Activated CD8-positive, alpha-beta T cell treated with anti-CD3 and anti-CD28 coated beads for 36 hours (primary cell): ENCODE measurements around the gene ACAD9. TPM values are rescaled to one million over a fixed set of nuclear protein-coding genes. Genes with fewer than 3 reads are reported as not detected.

Experiments used
- ATAC-seq: fragments of 200-7000 bp; cut with Tn5 transposase; one replicate; pipeline ENCODE4 v1.10.0; 2021; ENCODE audit warnings: mild to moderate bottlenecking, moderate library complexity
- CTCF ChIA-PET: fragments of 350-600 bp; sonication (Branson Sonifier 250); formaldehyde crosslinking; loops from one replicate; lab custom pipeline; 2021; ENCODE audit warnings: antibody characterized with exemption; lab: Charles Lee
- POLR2A ChIA-PET: fragments of 350-600 bp; sonication (Branson Sonifier 250); formaldehyde crosslinking; loops from one replicate; lab custom pipeline; 2021; ENCODE audit warnings: antibody characterized with exemption; lab: Charles Lee
- DNase-seq: peaks from one replicate; pipeline ENCODE4 v3.0.0-alpha.2; 2020
- H3K27ac Mint-ChIP-seq: one replicate; pipeline ENCODE4 v1.8.0; 2021; ENCODE audit warnings: mild to moderate bottlenecking, mixed read lengths
- H3K27me3 Mint-ChIP-seq: one replicate; pipeline ENCODE4 v1.8.0; 2021; ENCODE audit warnings: mixed read lengths
- H3K36me3 Mint-ChIP-seq: one replicate; pipeline ENCODE4 v1.8.0; 2021; ENCODE audit warnings: low read depth, mixed read lengths
- H3K4me1 Mint-ChIP-seq: one replicate; pipeline ENCODE4 v1.8.0; 2021; ENCODE audit warnings: low read depth, mixed read lengths
- H3K4me3 Mint-ChIP-seq: one replicate; pipeline ENCODE4 v1.8.0; 2021; ENCODE audit warnings: mild to moderate bottlenecking, moderate library complexity, mixed read lengths
- H3K9me3 Mint-ChIP-seq: one replicate; pipeline ENCODE4 v1.8.0; 2021; ENCODE audit warnings: mixed read lengths
- intact Hi-C: fragments of 100-400 bp; cut with micrococcal nuclease; formaldehyde crosslinking; loops from one replicate; pipeline ENCODE4 v1.10.0; 2022
- total RNA-seq, 2 experiments: library from RNA; stranded (reverse); gene quantifications; one replicate each; pipeline ENCODE4 v1.2.3, GENCODE V29; 2021
- TF ChIP-seq, protein P1 (sequence below): fragments of 200-600 bp; IDR thresholded peaks from one replicate; pipeline ENCODE4 v1.8.0; 2022; ENCODE audit warnings: antibody characterized with exemption, mild to moderate bottlenecking

Gene ACAD9
- total RNA-seq, 2 experiments from 2014 or later = 50.1 to 50.5 TPM

DNA sequence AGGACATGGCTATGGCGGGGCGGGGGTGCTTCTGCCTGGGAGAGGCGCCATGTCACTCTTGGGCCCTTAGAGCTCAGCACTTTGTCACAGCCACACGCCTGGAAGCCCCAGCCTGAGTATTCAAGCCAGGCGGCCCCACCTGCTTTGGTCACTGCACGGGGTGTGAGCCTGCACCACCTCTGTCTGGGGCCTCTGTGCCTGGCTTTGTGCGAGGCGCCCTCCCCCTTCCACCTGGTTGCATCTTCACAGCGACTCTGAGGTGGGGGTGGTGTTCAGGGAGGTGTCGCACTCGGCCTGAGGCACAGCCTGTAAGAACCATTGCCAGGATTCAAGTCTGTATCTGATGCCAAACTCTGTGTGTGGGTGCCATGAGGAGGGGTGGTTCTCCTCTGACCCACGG lies 24.1 kb downstream of the ACAD9 start:
- TF ChIP-seq, protein P1, sequence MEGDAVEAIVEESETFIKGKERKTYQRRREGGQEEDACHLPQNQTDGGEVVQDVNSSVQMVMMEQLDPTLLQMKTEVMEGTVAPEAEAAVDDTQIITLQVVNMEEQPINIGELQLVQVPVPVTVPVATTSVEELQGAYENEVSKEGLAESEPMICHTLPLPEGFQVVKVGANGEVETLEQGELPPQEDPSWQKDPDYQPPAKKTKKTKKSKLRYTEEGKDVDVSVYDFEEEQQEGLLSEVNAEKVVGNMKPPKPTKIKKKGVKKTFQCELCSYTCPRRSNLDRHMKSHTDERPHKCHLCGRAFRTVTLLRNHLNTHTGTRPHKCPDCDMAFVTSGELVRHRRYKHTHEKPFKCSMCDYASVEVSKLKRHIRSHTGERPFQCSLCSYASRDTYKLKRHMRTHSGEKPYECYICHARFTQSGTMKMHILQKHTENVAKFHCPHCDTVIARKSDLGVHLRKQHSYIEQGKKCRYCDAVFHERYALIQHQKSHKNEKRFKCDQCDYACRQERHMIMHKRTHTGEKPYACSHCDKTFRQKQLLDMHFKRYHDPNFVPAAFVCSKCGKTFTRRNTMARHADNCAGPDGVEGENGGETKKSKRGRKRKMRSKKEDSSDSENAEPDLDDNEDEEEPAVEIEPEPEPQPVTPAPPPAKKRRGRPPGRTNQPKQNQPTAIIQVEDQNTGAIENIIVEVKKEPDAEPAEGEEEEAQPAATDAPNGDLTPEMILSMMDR = no peak
- H3K4me3 Mint-ChIP-seq = no peak overlapping the region
- intact Hi-C loops = no loop called here
- DNase-seq (no peak), ATAC-seq (no peak)
- H3K9me3 Mint-ChIP-seq = no peaks in the 10 kb centered on the region
- ChIA-PET CTCF (no interaction called here), POLR2A (no interaction called here)
- no peaks in the 10 kb centered on the region for H3K27me3 Mint-ChIP-seq
- no peaks in the 10 kb centered on the region for H3K4me1 Mint-ChIP-seq
- H3K27ac Mint-ChIP-seq = no peak overlapping the region
- H3K36me3 Mint-ChIP-seq = peaks cover 50% of the 10 kb centered on the region

DNA sequence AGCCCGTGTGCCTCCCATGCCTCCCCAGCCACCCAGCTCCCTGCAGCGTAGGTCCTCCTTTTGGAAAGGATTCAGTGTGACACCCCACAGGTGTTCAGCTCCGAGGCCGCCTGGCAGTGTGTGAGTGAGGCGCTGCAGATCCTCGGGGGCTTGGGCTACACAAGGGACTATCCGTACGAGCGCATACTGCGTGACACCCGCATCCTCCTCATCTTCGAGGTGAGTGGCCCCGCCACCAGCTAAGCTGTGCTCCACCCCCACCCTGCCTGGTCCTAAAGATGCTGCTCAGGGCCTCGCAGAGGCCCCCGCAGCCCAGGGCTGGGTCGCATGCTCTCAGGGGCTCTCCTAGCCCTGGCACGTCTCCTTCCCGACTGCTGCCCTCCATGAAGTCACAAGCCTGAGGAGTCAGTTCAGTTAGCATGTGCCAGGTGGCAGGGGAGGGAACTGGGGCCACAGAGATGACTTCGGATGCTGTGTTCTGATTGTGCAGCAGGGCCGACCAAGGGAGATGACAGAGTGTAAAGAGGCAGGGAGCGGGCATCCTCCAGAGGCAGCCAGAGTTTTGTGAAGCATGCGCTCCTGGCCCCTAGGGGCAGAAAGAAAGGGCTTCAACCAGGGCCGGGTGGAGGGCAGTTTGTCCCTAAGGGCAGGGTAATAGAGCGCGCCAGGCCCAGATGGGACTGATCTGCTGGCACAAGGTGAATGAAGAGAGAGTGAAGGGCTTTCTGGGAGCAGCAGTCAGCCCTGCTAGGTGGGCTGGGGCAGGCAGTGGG lies 26.8 kb downstream of the ACAD9 start:
- ChIA-PET CTCF (no interaction called here), POLR2A (no interaction called here)
- no peak for ATAC-seq

DNA sequence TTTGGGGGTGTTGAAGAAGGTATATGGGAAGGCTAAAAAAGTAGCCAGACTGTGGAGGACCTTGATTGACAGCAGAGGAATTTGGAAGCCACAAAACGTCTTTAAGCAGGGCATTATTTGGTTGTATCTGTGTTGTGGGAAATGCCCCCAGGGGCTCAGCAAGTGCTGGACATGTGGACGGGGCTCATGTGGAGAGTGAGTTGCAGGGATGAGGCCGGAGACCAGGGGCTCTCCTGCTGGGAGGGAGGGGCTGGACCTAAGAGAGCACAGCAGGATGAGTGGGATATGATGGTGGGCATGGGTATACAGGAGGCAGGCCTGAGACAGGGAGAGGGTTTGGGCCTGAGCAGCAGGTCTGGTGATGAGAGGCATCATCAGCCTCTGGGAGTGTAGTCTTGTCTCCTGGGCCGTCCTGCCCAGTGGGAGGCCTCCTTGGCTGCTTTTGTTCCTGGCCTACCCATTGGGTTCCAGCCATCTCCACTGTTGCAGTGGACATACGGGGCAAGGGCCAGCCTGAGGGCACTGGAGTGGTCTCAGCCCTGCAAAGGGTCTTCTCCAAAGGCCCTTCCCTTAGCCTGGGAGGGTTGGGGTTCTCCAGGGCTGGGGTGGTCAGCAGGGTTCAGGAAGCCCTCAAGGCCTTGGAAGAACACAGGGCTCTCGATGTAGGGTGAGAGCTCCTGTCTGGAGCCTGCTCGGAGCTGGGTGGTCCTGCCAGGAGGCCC lies 27.5 kb downstream of the ACAD9 start:
- Mint-ChIP-seq H3K36me3 (peaks cover 28% of the 10 kb centered on the region), H3K27ac (no peak overlapping the region)

More for the DNA sequence above, 26.8 kb downstream of the ACAD9 start:
- Mint-ChIP-seq H3K4me1 (no peaks in the 10 kb centered on the region), H3K27ac (no peak overlapping the region), H3K36me3 (peaks cover 30% of the 10 kb centered on the region), H3K9me3 (no peaks in the 10 kb centered on the region), H3K4me3 (no peak overlapping the region), H3K27me3 (no peaks in the 10 kb centered on the region)
- TF ChIP-seq, protein P1 = no peak
- intact Hi-C loops = no loop called here
- no peak for DNase-seq

DNA sequence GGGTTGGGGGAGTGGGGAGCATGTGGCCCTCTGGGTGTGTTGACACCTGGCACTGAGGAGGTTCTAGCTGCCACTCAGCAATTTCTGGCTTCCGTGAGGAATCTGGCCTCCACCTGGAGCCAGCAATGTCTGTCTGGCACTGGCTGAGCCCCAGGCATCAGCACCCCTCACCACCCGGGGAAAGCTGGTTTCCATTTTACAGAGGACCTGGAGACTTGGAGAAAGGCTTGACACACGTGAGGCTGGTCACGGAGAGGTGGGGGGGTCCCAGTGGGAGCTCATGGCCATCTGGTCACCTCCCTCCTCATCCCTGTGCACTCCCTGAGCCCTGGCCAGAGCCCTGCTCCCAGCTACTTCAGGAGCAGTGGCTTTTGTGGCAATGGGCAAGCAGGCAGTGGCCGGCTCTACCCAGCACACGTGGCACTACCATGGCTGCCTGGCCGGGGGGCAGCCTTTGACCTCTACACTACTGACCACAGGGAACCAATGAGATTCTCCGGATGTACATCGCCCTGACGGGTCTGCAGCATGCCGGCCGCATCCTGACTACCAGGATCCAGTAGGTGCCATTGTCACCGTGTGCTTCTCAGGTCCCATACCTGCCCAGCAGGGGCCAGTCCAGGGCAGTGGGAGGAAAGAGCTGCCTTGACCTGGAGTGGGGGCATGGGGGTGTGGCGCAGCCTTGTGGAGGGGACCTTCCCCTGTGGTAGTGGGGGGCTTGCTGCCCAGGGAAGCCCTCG lies 28.5 kb downstream of the ACAD9 start:
- Mint-ChIP-seq H3K27me3 (no peaks in the 10 kb centered on the region), H3K4me3 (no peak overlapping the region), H3K36me3 (peaks cover 32% of the 10 kb centered on the region), H3K27ac (no peak overlapping the region), H3K9me3 (no peaks in the 10 kb centered on the region), H3K4me1 (no peaks in the 10 kb centered on the region)
- CTCF ChIA-PET = interaction anchor here (2.5 kb wide), 1 partner anchor 32 kb away, joined by 6 read pairs; no protein-coding TSS in a partner anchor
- ATAC-seq = no peak
- POLR2A ChIA-PET = interaction anchor here (0.7 to 1.7 kb wide), 2 partner anchors 11 to 61 kb away, joined by 3 to 5 read pairs; no protein-coding TSS in a partner anchor
- intact Hi-C loops = no loop called here
- no peak for DNase-seq
- TF ChIP-seq, protein P1 = no peak

More for the DNA sequence above, 27.5 kb downstream of the ACAD9 start:
- TF ChIP-seq, protein P1 = no peak
- intact Hi-C loops = no loop called here
- no peaks in the 10 kb centered on the region for H3K27me3 Mint-ChIP-seq
- H3K9me3 Mint-ChIP-seq = no peaks in the 10 kb centered on the region
- H3K4me1 Mint-ChIP-seq = no peaks in the 10 kb centered on the region
- ChIA-PET CTCF (interaction anchor here (2.5 kb wide), 1 partner anchor 31 kb away, joined by 6 read pairs; no protein-coding TSS in a partner anchor), POLR2A (interaction anchor here (1.7 kb wide), 1 partner anchor 12 kb away, joined by 5 read pairs; no protein-coding TSS in a partner anchor)
- ATAC-seq = no peak
- no peak overlapping the region for H3K4me3 Mint-ChIP-seq
- DNase-seq = no peak
